ENCODE data around the gene SRCAP.

The SRCAP gene

GRCh38 chr16:30725418-30725792 lies 26.4 kb downstream of the SRCAP start:
- no peak for TF ChIP-seq CTCF (conservative IDR thresholded peaks at IDR 0.05)
- H3K27ac ChIP-seq = no peak overlapping the region

- H3K27ac ChIP-seq = no peak overlapping the region
These were observed 29.4 kb downstream of the SRCAP start for GRCh38 chr16:30728321-30728720.

GRCh38 chr16:30728899-30729672 lies 30.1 kb downstream of the SRCAP start:
- TF ChIP-seq CTCF (conservative IDR thresholded peaks at IDR 0.05) = no peak
- no peak overlapping the region for H3K27ac ChIP-seq

More at GRCh38 chr16:30728321-30728720, 29.4 kb downstream of the SRCAP start:
- no peak for TF ChIP-seq CTCF (conservative IDR thresholded peaks at IDR 0.05)

GRCh38 chr16:30731411-30731810 lies 32.4 kb downstream of the SRCAP start:
- H3K27ac ChIP-seq = no peak overlapping the region
- no peak for TF ChIP-seq CTCF (conservative IDR thresholded peaks at IDR 0.05)

GRCh38 chr16:30736995-30737793 lies 38.2 kb downstream of the SRCAP start:
- TF ChIP-seq CTCF (conservative IDR thresholded peaks at IDR 0.05) = no peak
- no peak overlapping the region for H3K27ac ChIP-seq

- no peak for TF ChIP-seq CTCF (conservative IDR thresholded peaks at IDR 0.05)
- H3K27ac ChIP-seq = no peak overlapping the region
These were observed 39.0 kb downstream of the SRCAP start for GRCh38 chr16:30737794-30738648.
